Right ventricle myocardium inferior (tissue), 1 donor: ENCODE measurements around the gene SLC12A7. TPM values are rescaled to one million over a fixed set of nuclear protein-coding genes. Genes with fewer than 3 reads are reported as not detected.
"Not testable (repeated sequence)": the region's sequence is repeated elsewhere in the genome, so short reads cannot be mapped to it uniquely, and the experiment has no call there.

Experiments used
- ATAC-seq: fragments of 200-7000 bp; cut with Tn5 transposase; one replicate; pipeline ENCODE4 v1.9.1; 2020; ENCODE audit warnings: mild to moderate bottlenecking, moderate library complexity
- DNase-seq: peaks from one replicate; pipeline ENCODE4 v3.0.0; 2021; ENCODE audit errors: missing footprints
- intact Hi-C: fragments of 100-400 bp; cut with DNase I; formaldehyde crosslinking; loops from one replicate; pipeline ENCODE4 v1.11.0; 2022
- long read RNA-seq: library from polyadenylated mRNA; unstranded; transcript quantifications from one replicate; pipeline ENCODE4 v2.0.0, GENCODE V29; 2021
- total RNA-seq: library from RNA; stranded (reverse); fragmentation: NEBNext Ultra II Directional; extraction: Animal tissue kit (Norgen Biotek cat#: 25700); gene quantifications from one replicate; pipeline ENCODE4 v1.2.1, GENCODE V29; 2021
- donor health status: DM: no; HTN: yes; CAD: no; lungs with severe emphysema.

Gene SLC12A7
- 179 TPM for total RNA-seq
- long read RNA-seq, full-length matches to known transcripts, result 2 of 96 reads
- long read RNA-seq, partial matches to known transcripts, result 61 of 96 reads
- long read RNA-seq, other reads (novel, unspliced or antisense), result 33 of 96 reads

GRCh38 chr5:1111727-1112289, at the start of gene SLC12A7:
Gene SLC12A7, minus strand, starts transcription at chr5:1112063. Its CDS starts 72 bp downstream, at chr5:1111991.
- ATAC-seq (peak; percentile 62), DNase-seq (no peak)
- intact Hi-C loops, result no loop called here

DNA sequence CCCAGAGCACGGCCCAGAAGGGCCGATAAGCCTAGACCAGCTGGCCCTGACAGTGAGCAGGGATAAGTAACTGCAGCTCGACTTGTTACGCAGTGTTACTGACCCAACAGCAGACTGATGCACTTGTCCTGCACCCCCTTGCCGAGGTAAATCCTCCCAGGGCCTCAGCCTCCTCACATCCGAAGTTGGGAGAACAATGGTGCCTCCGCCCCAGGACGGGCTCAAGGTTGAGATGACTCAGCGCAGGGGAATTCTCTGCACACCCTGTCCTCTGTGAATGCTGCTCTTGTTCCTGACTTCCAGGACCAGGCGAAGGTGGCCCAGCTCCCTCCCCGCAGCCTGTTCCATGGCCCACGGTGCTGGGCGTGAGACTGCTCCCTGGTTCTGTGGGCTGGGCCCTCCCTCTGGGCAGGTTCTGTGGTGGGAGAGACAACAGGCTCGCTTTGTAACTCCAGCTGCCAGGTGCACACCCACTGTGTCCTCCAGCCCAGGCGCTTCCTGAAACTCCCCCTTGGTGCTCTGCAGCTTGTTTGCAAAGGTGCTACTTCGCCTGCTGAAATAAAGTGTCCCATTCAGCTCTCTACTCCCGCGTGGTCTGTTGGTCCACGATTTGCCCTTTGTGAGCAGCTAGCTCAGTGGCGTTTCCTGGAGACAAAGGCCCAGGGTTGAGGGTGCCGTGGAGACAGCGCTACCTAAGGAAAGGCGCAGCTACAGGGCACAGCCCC, 49.4 kb upstream of the SLC12A7 start:
- intact Hi-C loops, result no loop called here
- DNase-seq, result no peak
- ATAC-seq, result no peak

- DNase-seq (no peak), ATAC-seq (no peak)
- intact Hi-C loops, result no loop called here
Measured at GRCh38 chr5:1159774-1160406, 48.0 kb upstream of the SLC12A7 start.

- intact Hi-C loops, result no loop called here
- no peak for ATAC-seq
- DNase-seq, result no peak
Measured at GRCh38 chr5:1159341-1159675, 47.4 kb upstream of the SLC12A7 start.

DNA sequence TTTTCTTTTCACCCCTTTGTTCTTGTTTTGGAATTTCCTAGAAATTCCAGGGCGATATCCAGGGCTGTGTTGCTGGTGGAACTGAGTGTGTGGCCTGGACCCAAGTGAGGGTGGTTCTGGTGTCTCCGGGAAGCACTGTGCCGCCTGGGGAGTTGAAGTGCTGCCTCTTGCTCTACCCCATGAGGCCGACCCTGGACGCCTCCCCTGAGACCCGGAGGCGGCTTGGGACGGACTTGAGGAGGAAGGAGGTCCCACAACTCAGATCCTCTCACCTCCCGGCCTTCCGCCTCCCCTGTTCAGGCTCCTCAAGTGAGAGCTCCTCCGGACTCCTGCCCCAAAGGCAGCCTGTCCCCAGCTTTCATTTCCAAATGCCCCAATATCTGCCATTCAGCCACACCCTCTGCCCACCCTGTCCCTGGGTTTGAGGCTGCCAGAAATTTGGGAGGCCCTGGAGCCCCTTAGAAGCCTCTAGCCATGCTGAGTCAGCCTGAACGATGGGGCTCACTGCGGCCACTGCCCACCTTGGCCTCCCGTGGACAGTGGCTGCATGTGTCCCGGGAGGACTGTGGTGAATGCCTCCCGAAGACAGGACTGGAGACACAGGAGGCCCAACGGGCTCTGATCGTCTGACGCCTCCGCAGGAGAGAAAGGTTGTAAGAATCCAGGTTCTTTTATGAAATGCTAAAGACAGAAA, 46.9 kb upstream of the SLC12A7 start:
- intact Hi-C loops, result no loop called here
- DNase-seq (no peak), ATAC-seq (no peak)

GRCh38 chr5:1157461-1157986, 45.7 kb upstream of the SLC12A7 start:
- DNase-seq, intact Hi-C loops, ATAC-seq: not testable (repeated sequence)

- intact Hi-C loops, result no loop called here
Measured at GRCh38 chr5:1156754-1157460, 45.0 kb upstream of the SLC12A7 start.

DNA sequence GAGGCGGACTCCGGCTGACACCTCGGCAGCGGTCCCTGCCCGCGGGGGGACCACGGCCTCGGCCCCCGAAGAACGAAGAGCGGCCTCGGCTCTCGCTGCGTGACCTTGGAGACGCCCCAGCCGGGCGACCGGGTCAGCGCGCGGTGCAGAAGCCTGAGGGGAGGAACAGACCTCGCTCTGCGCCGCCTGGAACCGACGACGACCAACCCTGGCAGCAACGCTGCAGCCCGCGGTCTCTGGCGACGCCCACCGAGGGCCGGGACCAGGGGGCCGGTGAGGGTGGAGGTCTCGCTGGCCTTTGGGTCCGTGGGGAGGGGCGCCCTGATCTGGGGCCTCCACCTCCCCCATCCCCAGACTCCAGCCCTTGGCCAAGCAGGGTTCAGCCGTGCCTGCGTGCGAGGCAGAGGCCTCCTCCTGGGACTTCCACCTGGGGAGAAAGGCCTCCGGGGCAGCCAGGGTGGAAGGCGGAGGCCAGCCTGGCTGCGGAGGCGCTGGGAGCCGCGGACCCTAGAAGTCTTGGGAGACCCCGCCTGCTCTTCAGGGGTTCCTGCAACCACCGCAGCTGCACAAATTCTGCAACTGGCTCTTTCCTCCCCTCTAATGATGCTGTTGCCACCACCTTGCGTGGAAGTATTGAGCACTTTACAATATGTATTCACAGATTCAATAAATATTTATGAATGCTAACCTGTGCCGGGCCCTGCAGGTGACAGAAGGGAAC, 44.3 kb upstream of the SLC12A7 start:
- no peak for ATAC-seq
- intact Hi-C loops, result no loop called here
- DNase-seq, result peak; percentile 68

More at GRCh38 chr5:1156754-1157460, 45.0 kb upstream of the SLC12A7 start:
- DNase-seq (peak; percentile 53), ATAC-seq (no peak)

DNA sequence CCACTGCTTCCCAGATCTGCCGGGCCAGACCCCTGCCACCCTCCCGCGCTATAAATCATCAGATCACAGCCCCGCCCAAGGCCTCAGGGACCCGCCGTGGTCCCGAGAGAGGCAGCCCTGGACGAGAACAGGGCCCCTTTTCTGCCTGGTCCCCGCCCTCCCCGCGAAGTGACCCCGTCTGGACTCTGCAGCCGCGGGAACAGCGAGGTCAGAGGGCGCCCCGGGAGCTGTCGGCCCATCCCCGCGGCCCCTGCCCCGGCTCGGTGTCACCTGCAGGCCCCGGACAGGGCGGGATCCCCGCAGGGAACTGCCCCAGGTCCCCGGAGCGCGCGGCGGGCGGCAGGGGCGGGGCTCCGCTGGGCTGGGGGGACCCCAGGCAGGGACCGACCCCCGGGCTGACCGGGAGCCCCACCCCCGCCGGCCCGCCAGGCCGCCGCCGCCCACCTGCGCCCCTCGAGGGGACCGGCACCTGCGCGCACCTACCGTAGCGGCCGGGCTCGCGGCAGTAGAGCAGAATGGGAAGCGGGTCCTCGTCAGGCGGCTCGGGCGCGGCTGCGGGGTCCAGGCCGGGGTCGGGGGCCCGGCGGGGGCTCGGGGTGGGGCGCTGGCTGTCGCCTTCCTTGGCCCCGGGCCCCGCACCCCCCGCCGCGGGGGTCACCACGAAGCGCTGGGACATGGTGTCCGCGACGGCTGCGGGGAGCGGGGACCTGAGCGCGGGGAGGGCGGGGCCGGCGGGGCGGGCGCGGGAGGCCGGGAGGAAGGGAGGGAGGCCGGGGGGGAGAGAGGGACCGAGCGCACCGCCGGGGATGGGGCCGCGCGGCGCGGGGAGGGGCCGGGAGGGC, 43.5 kb upstream of the SLC12A7 start:
- DNase-seq (peak; percentile 42), ATAC-seq (no peak)
- intact Hi-C loops, result no loop called here

- intact Hi-C loops, result no loop called here
- ATAC-seq (no peak), DNase-seq (peak; percentile 33)
Measured at GRCh38 chr5:1153428-1153827, 41.6 kb upstream of the SLC12A7 start.

- ATAC-seq (no peak), DNase-seq (peak; percentile 22)
- intact Hi-C loops, result no loop called here
Measured at GRCh38 chr5:1152771-1153282, 41.0 kb upstream of the SLC12A7 start.

DNA sequence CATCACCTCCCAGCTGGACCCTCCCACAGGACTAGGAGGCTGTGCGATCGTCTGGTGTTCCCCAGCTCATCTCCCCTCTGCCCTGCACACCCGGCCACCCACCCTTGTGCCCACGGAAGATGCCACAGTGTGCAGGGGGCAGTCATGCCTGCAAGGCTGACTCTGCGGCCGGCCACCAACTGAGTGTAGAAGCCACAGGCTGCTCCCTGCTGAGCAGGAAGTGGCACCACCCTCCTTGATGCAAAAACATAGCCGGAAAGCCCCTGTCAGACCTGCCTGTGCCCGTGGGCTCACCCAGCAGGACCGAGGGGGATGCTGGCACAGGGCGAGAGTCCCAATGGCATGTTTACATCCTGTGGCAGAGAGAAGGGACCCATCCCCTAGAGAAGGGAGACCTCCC, 40.3 kb upstream of the SLC12A7 start:
- intact Hi-C loops, result no loop called here
- peak; percentile 62 for DNase-seq

GRCh38 chr5:1151316-1151715, 39.5 kb upstream of the SLC12A7 start:
- intact Hi-C loops, result no loop called here
- DNase-seq (no peak), ATAC-seq (no peak)

More for the DNA sequence above, 40.3 kb upstream of the SLC12A7 start:
- no peak for ATAC-seq

DNA sequence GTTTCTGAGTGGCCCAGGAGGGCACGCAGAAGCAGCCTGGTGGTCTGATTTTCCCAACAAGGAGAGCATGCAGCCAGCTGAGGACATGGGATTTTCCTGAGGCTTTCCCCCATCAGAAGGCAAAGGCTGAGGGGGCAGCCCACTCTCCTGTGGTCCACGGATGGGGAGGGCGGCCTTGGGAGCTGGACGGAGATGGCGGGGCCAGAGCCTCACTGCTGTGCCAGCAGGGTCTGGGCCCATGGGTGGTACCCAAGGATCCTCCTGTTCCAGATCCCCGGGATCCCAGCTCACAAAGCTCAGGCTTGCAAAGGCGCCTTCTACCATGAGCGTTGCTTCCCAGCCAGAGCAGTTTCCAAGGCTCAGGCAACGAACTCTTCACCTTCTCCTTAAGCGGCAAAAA, 39.0 kb upstream of the SLC12A7 start:
- DNase-seq (peak; percentile 64), ATAC-seq (no peak)
- intact Hi-C loops, result no loop called here

GRCh38 chr5:1144638-1145396, 33.0 kb upstream of the SLC12A7 start:
- ATAC-seq (no peak), DNase-seq (peak; percentile 31)
- intact Hi-C loops, result no loop called here

DNA sequence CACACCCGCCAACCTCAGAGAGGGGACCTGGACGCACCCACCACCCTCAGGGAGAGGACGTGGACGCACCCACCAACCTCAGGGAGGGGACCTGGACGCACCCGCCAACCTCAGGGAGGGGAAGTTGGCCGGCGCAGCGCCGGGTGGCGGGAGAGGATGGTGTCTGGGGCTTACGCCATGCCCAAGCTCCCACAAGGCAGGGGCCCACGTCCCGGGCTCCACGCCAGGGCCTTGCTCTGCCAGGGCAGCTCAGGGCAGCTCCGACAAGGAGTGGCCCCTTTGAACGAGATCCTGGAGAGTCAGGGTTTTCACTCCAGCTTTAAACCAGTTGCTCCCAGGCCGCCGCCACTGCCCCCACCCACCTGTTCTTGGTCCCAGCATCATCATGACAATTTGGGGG, 32.2 kb upstream of the SLC12A7 start:
- DNase-seq (peak; percentile 41), ATAC-seq (no peak)
- intact Hi-C loops, result no loop called here
